Measurements from ENCODE around the gene IL10.

Gene IL10

GRCh38 chr1:206772243-206772937 lies at the start of gene IL10:
IL10 (minus strand) TSS chr1:206772494; CDS start chr1:206772435, 59 bp downstream.
- H3K27ac ChIP-seq: peak within 1 kb of the TSS in 9 of 21 experiments; percentile 5 to 90 (median 76)
- H3K4me3 ChIP-seq: peak within 1 kb of the TSS in 1 of 7 experiments; percentile 22

- Histone ChIP-seq H3K4me3 (no peak overlapping the region), H3K27ac (no peak overlapping the region)
Measured at GRCh38 chr1:206821493-206821892, 49.2 kb upstream of the IL10 start.

DNA sequence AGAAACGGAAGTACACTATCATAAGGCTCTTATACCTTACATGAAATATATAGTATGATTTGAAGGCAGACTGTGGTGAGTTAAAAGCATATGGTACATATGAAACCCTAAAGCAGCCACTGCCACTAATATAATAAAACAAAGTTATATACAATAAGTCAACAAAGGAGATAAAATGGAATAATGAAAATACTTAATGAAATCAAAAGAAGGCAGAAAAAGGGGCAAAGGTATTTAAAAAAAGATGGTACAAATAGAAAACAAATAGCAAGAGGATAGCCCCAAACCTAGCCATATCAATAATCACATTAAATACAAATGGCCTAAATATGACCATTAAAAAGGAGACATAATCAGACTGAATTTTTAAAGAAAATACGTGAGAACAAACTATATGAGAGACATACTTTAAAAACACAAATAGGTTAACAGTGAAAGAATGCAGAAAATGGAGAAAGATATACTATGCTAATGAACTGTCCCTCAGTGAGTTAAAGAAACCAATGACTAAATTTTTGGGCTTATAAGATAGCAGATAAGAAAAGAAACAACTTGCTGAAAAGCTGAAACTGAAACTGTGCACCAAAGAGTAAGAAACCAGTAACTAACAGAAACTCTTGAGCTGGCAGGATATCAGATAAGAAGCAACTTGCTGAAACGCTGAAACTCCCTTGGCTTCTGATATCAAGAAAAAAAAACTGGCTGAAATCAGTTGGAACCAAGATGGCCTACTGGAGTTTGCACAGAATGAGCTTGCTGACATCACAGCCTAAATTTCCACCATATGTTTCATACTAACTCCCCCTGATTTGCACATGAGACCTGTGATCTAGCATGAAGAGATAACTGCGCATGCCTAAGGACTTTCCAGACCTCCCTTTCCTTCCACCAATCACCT lies 44.3 kb upstream of the IL10 start:
- H3K27ac ChIP-seq: peak overlapping the region in 4 of 21 experiments; percentile 20 to 48 (median 33)
- no peak overlapping the region for H3K4me3 ChIP-seq

- H3K4me3 ChIP-seq: no peak overlapping the region
- no peak overlapping the region for H3K27ac ChIP-seq
Measured at GRCh38 chr1:206814716-206815341, 42.5 kb upstream of the IL10 start.

DNA sequence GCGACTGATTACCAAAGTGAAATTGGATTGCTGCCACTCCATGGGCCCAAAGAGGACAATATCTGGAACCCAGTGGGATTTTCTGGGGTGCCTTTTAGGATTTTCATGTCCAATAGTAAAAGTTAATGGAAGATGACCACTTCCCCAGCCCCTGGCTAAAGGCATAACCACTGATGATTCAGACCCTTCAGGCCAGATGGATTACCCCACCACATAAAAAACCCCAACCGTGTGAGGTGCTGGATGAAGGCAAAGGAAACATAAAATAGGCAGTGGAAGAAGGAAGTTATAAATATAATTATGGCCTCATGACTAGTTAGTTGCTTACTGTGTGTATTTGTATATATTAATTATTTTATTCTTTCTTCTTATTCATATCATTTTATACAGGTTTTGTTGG lies 40.2 kb upstream of the IL10 start:
- H3K4me3 ChIP-seq: no peak overlapping the region
- no peak overlapping the region for H3K27ac ChIP-seq

GRCh38 chr1:206809504-206810084 lies 37.3 kb upstream of the IL10 start:
- Histone ChIP-seq H3K27ac (no peak overlapping the region), H3K4me3 (no peak overlapping the region)

GRCh38 chr1:206808615-206809014 lies 36.3 kb upstream of the IL10 start:
- no peak overlapping the region for H3K27ac ChIP-seq
- no peak overlapping the region for H3K4me3 ChIP-seq

GRCh38 chr1:206805357-206805756 lies 33.1 kb upstream of the IL10 start:
- Histone ChIP-seq H3K27ac (no peak overlapping the region), H3K4me3 (no peak overlapping the region)

GRCh38 chr1:206804156-206804737 lies 32.0 kb upstream of the IL10 start:
- H3K4me3 ChIP-seq: no peak overlapping the region
- H3K27ac ChIP-seq: peak overlapping the region in 13 of 21 experiments; percentile 7 to 86 (median 56)

- peak overlapping the region in 11 of 21 experiments; percentile 12 to 86 (median 57) for H3K27ac ChIP-seq
- no peak overlapping the region for H3K4me3 ChIP-seq
Measured at GRCh38 chr1:206803221-206803730, 31.0 kb upstream of the IL10 start.

GRCh38 chr1:206802401-206802800 lies 30.1 kb upstream of the IL10 start:
- Histone ChIP-seq H3K4me3 (no peak overlapping the region), H3K27ac (peak overlapping the region in 5 of 21 experiments; percentile 34 to 86 (median 58))

GRCh38 chr1:206801467-206801866 lies 29.2 kb upstream of the IL10 start:
- Histone ChIP-seq H3K27ac (peak overlapping the region in 1 of 21 experiments; percentile 49), H3K4me3 (no peak overlapping the region)

- Histone ChIP-seq H3K4me3 (no peak overlapping the region), H3K27ac (peak overlapping the region in 2 of 21 experiments; percentile 12 to 49)
Measured at GRCh38 chr1:206800891-206801290, 28.6 kb upstream of the IL10 start.

- Histone ChIP-seq H3K27ac (peak overlapping the region in 2 of 21 experiments; percentile 12 to 49), H3K4me3 (no peak overlapping the region)
Measured at GRCh38 chr1:206800411-206800810, 28.1 kb upstream of the IL10 start.

DNA sequence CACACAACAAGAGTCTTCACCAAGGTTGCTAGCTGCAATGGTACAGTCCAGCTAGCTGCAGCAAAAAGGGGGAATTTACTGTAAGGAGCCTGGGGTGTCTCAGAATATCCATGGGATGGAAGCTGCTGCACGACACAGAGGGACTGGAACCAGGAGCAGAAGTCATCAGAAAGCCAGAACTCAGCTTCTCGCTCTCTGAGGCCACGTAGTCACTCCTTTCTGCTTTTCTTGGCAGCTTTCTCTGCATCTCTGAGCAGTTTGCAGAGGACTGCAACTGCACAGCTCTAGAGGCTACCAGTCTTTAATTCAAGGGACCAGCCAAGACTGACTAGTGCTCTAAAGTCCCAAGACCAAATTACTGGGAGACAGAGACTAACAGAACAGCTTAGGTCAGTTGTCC lies 27.0 kb upstream of the IL10 start:
- Histone ChIP-seq H3K27ac (no peak overlapping the region), H3K4me3 (no peak overlapping the region)

- Histone ChIP-seq H3K4me3 (no peak overlapping the region), H3K27ac (no peak overlapping the region)
Measured at GRCh38 chr1:206798384-206798996, 26.2 kb upstream of the IL10 start.

GRCh38 chr1:206797534-206798383 lies 25.5 kb upstream of the IL10 start:
- no peak overlapping the region for H3K27ac ChIP-seq
- no peak overlapping the region for H3K4me3 ChIP-seq

DNA sequence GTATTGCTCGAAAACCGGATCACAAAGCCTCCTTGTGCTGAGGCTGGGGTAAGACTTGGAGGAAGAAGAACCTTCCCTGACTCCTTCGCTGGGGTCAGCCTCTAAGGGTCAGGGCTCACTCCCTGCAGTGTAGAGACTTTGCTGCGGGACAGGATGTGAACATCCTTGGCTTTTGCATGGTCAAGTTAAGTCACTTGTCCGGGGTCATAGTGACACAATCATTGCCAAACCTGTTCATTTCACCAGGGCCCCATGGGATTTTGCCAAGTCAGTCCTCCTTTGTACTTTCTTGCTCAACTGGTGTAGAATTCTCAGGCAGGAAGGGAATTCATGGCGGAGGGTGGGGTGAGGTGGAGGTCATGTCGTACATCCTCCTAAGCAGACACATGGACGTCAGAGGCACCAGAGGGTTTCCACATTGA lies 24.7 kb upstream of the IL10 start:
- Histone ChIP-seq H3K27ac (no peak overlapping the region), H3K4me3 (no peak overlapping the region)

All from skin epidermis (tissue), 12 donors.